Measurements from ENCODE around the gene CAMK2A. TPM values are rescaled to one million over a fixed set of nuclear protein-coding genes. Genes with fewer than 3 reads are reported as not detected.

The CAMK2A gene
- total and polyA plus RNA-seq, 5 experiments from 2014 or later = not detected

DNA sequence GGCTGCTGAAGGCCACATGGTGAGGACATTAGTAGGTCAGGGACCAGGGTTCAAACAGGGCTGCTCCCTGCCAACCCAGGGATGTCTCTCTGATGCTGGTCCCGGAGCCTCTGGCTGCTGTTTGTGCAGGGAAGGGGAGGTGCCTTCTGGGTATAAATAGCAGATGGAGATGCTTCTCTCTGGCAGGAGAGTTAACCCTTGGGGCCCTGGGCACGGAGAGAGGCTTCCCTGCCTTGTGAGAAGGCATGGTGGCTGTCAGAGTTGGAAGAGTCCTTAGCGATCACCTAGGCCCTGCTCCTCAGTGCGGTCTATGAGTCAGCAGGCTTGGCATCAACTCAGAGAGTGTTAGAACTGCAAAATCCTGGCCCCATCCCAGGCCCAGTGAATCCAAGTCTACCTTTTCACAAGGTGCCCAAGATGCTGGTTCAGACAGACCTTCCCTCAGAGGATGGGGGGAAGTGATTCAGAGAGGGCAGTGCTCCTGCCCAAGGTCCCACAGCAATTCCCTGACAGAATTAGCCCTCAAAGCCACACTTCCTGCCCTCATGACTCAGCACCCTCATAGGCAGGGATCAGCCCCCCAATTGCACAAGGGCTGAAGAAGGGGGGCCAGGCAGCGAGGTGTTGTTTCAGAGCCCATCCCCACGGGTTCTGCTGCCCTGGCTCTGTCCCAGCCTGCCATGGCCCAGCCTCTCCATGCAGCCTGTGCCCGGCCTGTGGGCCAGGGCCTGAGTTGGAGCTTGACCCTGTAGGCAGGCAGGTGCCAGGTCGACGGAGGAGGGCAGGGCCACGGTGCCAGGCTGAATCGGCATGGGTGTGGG, 25.6 kb downstream of the CAMK2A start:
- Mint-ChIP-seq H3K27ac (no peak overlapping the region), H3K4me3 (no peak overlapping the region), H3K36me3 (no peaks in the 10 kb centered on the region), H3K9me3 (no peaks in the 10 kb centered on the region), H3K27me3 (peaks cover 0 to 9% (median 8%) of the 10 kb centered on the region in 5 donors), H3K4me1 (no peaks in the 10 kb centered on the region)
- ATAC-seq = no peak
- POLR2A ChIA-PET = no interaction called here
- no peak for DNase-seq

DNA sequence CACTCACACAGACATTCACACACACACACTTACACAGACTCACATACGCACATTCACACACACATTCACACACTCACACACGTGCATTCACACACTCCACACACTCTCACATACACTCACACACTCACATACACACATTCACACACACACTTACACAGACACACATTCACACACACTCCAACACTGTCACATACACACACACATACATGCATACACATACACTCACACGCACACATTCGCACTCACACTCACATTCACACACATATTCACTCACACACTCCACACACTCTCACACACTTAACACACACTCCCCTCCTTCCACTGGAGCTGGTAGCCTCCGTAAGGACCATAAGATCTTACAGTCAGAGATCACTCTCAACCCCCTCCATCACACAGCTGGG, 26.2 kb downstream of the CAMK2A start:
- H3K4me3 Mint-ChIP-seq = no peak overlapping the region
- H3K27ac Mint-ChIP-seq = no peak overlapping the region
- no peak for DNase-seq
- no peaks in the 10 kb centered on the region for H3K4me1 Mint-ChIP-seq
- H3K36me3 Mint-ChIP-seq = no peaks in the 10 kb centered on the region
- ATAC-seq = no peak
- H3K27me3 Mint-ChIP-seq = peaks cover 0 to 8% (median 4%) of the 10 kb centered on the region in 5 donors
- POLR2A ChIA-PET = no interaction called here
- no peaks in the 10 kb centered on the region for H3K9me3 Mint-ChIP-seq

DNA sequence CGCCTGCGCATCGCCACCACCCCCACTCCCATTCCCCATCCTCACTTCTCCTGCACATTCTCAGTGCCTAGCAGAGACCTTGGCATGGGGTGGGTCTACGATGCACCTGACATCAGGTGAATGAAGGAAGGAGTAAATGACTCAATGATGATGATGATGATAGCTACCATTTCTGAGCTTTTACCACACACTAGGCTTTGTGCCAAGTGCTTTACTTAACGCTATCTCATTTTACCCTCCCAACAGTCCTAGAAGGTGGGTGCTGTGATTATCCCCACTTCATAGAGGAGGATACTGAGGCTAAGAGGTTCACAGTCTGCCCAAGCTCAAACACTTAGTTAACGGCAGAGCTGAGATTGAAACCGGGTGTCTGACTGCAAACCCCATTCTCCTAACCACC, 27.1 kb downstream of the CAMK2A start:
- POLR2A ChIA-PET = no interaction called here
- H3K27me3 Mint-ChIP-seq = peaks cover 0 to 8% (median 1%) of the 10 kb centered on the region in 5 donors
- no peak overlapping the region for H3K27ac Mint-ChIP-seq
- no peaks in the 10 kb centered on the region for H3K9me3 Mint-ChIP-seq
- no peak overlapping the region for H3K4me3 Mint-ChIP-seq
- DNase-seq (no peak), ATAC-seq (no peak)
- no peaks in the 10 kb centered on the region for H3K36me3 Mint-ChIP-seq
- no peaks in the 10 kb centered on the region for H3K4me1 Mint-ChIP-seq

GRCh38 chr5:150261231-150261630, 28.3 kb downstream of the CAMK2A start:
- no peak overlapping the region for H3K4me3 Mint-ChIP-seq
- peaks cover 0 to 8% (median 1%) of the 10 kb centered on the region in 5 donors for H3K27me3 Mint-ChIP-seq
- no peak overlapping the region for H3K27ac Mint-ChIP-seq
- POLR2A ChIA-PET = no interaction called here
- H3K9me3 Mint-ChIP-seq = no peaks in the 10 kb centered on the region
- H3K4me1 Mint-ChIP-seq = peaks cover 0 to 3% (median 0%) of the 10 kb centered on the region in 4 donors
- peaks cover 0 to 2% (median 0%) of the 10 kb centered on the region in 3 donors for H3K36me3 Mint-ChIP-seq
- no peak for DNase-seq
- no peak for ATAC-seq

DNA sequence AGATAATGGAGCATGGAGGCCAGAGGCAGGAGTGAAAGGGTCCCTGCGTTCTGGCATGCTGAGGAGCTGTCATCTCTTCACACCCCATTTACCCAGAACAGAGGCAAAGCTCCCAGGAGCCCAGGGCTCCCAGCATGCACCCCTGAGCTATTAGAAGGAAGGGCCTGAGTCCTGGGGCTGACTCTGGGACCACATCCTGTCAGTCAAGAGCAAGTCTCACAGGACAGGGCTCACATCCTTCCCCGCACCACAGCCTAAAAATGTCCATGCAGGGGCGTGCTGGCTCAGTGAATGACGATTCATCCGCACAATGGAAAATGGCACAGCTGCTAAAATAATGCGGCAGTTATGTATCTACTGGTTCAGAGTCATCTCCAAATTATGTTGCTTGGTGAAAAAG, 31.4 kb downstream of the CAMK2A start:
- Mint-ChIP-seq H3K27me3 (peaks cover 0 to 4% (median 0%) of the 10 kb centered on the region in 5 donors), H3K4me3 (no peak overlapping the region), H3K36me3 (peaks cover 0 to 2% (median 0%) of the 10 kb centered on the region in 3 donors), H3K4me1 (peaks cover 0 to 3% (median 0%) of the 10 kb centered on the region in 4 donors), H3K9me3 (no peaks in the 10 kb centered on the region), H3K27ac (no peak overlapping the region)
- POLR2A ChIA-PET = no interaction called here
- ATAC-seq = no peak
- DNase-seq = no peak

- peaks cover 0 to 2% (median 0%) of the 10 kb centered on the region in 3 donors for H3K36me3 Mint-ChIP-seq
- H3K4me1 Mint-ChIP-seq = peaks cover 0 to 3% (median 0%) of the 10 kb centered on the region in 4 donors
- no peak overlapping the region for H3K27ac Mint-ChIP-seq
- peaks cover 0 to 4% (median 0%) of the 10 kb centered on the region in 5 donors for H3K27me3 Mint-ChIP-seq
- H3K9me3 Mint-ChIP-seq = no peaks in the 10 kb centered on the region
- POLR2A ChIA-PET = no interaction called here
- H3K4me3 Mint-ChIP-seq = no peak overlapping the region
- ATAC-seq (no peak), DNase-seq (no peak)
Measured at GRCh38 chr5:150257424-150257823, 32.1 kb downstream of the CAMK2A start.

GRCh38 chr5:150256410-150257064, 33.0 kb downstream of the CAMK2A start:
- Mint-ChIP-seq H3K4me1 (peaks cover 0 to 3% (median 0%) of the 10 kb centered on the region in 4 donors), H3K27ac (no peak overlapping the region), H3K4me3 (no peak overlapping the region), H3K36me3 (peaks cover 0 to 2% (median 0%) of the 10 kb centered on the region in 3 donors), H3K9me3 (no peaks in the 10 kb centered on the region), H3K27me3 (no peaks in the 10 kb centered on the region)
- POLR2A ChIA-PET = no interaction called here
- no peak for DNase-seq
- no peak for ATAC-seq

GRCh38 chr5:150255659-150256409, 33.7 kb downstream of the CAMK2A start:
- H3K36me3 Mint-ChIP-seq = peaks cover 0 to 2% (median 0%) of the 10 kb centered on the region in 3 donors
- no peaks in the 10 kb centered on the region for H3K9me3 Mint-ChIP-seq
- H3K27me3 Mint-ChIP-seq = no peaks in the 10 kb centered on the region
- DNase-seq (no peak), ATAC-seq (no peak)
- POLR2A ChIA-PET = no interaction called here
- no peak overlapping the region for H3K27ac Mint-ChIP-seq
- H3K4me3 Mint-ChIP-seq = no peak overlapping the region
- H3K4me1 Mint-ChIP-seq = peaks cover 0 to 3% (median 0%) of the 10 kb centered on the region in 4 donors

DNA sequence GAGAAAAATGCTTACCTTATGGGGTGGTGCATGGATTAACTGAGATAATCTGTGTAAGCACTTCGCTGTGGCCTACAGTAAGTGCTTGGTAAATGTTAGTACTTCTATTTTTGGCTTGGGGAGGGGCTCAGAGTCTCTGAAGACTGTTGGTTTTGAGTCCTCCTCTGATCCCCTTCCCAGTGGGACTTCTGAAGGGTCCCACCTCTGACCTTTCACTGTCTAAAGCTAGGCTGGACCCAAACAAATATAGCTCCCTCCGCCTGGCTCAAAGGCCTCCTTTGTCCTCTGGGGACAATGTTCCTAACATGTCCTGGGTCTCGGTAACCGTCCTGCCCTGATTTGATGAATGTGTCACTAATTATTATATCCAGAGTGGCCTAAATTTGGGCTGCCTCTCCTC, 34.8 kb downstream of the CAMK2A start:
- Mint-ChIP-seq H3K36me3 (peaks cover 0 to 2% (median 0%) of the 10 kb centered on the region in 3 donors), H3K4me1 (peaks cover 0 to 3% (median 0%) of the 10 kb centered on the region in 4 donors), H3K4me3 (no peak overlapping the region), H3K27me3 (peaks cover 0 to 4% (median 2%) of the 10 kb centered on the region in 5 donors), H3K27ac (no peak overlapping the region), H3K9me3 (no peaks in the 10 kb centered on the region)
- POLR2A ChIA-PET = no interaction called here
- DNase-seq (no peak), ATAC-seq (no peak)

DNA sequence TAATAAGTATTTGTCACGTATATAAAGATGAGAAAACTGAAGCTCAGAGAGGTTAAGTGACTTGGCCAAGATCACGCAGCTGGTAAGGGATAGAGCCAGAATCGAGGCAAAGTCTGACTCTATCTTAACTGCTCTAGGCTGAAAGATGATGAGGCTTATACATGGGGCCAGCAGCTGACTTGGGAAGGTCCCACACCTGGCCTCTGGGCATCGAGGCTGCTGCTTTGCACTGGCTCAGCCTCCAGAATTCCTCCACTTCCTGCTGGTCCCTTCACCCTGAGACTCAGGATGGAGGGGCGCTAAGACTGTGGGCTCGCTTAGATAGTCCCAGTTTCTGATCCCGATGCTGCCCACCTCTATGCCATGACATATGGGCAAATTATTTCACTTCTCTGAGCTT, 35.2 kb downstream of the CAMK2A start:
- DNase-seq (no peak), ATAC-seq (no peak)
- Mint-ChIP-seq H3K9me3 (no peaks in the 10 kb centered on the region), H3K27me3 (peaks cover 0 to 9% (median 2%) of the 10 kb centered on the region in 5 donors), H3K36me3 (peaks cover 0 to 2% (median 0%) of the 10 kb centered on the region in 3 donors), H3K4me3 (no peak overlapping the region), H3K27ac (no peak overlapping the region), H3K4me1 (peaks cover 0 to 3% (median 0%) of the 10 kb centered on the region in 4 donors)
- POLR2A ChIA-PET = no interaction called here

GRCh38 chr5:150253416-150254208, 36.0 kb downstream of the CAMK2A start:
- no peak for ATAC-seq
- H3K4me1 Mint-ChIP-seq = peaks cover 0 to 3% (median 0%) of the 10 kb centered on the region in 4 donors
- H3K27me3 Mint-ChIP-seq = peaks cover 0 to 14% (median 2%) of the 10 kb centered on the region in 5 donors
- peaks cover 0 to 3% (median 0%) of the 10 kb centered on the region in 9 donors for H3K9me3 Mint-ChIP-seq
- no peak for DNase-seq
- no peak overlapping the region for H3K27ac Mint-ChIP-seq
- POLR2A ChIA-PET = no interaction called here
- no peak overlapping the region for H3K4me3 Mint-ChIP-seq
- H3K36me3 Mint-ChIP-seq = peaks cover 0 to 2% (median 0%) of the 10 kb centered on the region in 3 donors

DNA sequence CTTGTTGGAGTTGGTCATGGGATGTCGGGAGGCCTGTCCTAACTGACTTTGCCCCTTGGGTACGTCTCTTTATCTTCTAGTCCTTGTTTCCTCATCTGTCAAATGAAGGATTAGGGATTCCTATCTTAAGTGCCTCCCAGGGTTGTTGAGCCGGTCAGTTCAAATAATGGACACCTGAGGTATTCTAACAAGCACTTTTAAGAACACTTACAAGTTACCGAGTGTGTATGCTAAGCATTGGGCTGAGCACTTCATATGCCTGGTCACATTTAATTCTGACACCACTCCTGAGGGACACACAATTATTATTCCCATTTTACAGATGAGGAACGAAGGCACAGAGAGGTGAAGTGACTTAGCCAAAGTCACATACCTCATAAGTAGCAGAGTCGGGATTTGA, 37.1 kb downstream of the CAMK2A start:
- H3K27me3 Mint-ChIP-seq = peaks cover 0 to 14% (median 2%) of the 10 kb centered on the region in 5 donors
- peaks cover 0 to 3% (median 0%) of the 10 kb centered on the region in 9 donors for H3K9me3 Mint-ChIP-seq
- H3K36me3 Mint-ChIP-seq = peaks cover 0 to 2% (median 0%) of the 10 kb centered on the region in 3 donors
- POLR2A ChIA-PET = no interaction called here
- ATAC-seq = no peak
- no peak overlapping the region for H3K4me3 Mint-ChIP-seq
- peaks cover 0 to 3% (median 0%) of the 10 kb centered on the region in 4 donors for H3K4me1 Mint-ChIP-seq
- no peak overlapping the region for H3K27ac Mint-ChIP-seq
- DNase-seq = no peak

Measured in naive thymus-derived CD8-positive, alpha-beta T cell (primary cell).